WI38 (cell line): Measurements from ENCODE around the gene HLA-DOB.

Experiments used
- H3K4me3 ChIP-seq: 2 replicates; pipeline ENCODE4 v1.5.1; 2011; ENCODE audit warnings: low read depth, mild to moderate bottlenecking, control low read depth, low read length
- CTCF ChIP-seq: IDR thresholded peaks from 2 replicates; pipeline ENCODE4 v1.5.1; 2012; ENCODE audit warnings: low read depth, mild to moderate bottlenecking, control low read depth, low read length

Gene HLA-DOB

GRCh38 chr6:32837651-32838113 lies 20.9 kb upstream of the HLA-DOB start:
- H3K4me3 ChIP-seq: peak overlapping the region; percentile 73
- no peak for TF ChIP-seq CTCF

- H3K4me3 ChIP-seq: no peak overlapping the region
- TF ChIP-seq CTCF: no peak
Observed at GRCh38 chr6:32836873-32837272, 20.1 kb upstream of the HLA-DOB start.

DNA sequence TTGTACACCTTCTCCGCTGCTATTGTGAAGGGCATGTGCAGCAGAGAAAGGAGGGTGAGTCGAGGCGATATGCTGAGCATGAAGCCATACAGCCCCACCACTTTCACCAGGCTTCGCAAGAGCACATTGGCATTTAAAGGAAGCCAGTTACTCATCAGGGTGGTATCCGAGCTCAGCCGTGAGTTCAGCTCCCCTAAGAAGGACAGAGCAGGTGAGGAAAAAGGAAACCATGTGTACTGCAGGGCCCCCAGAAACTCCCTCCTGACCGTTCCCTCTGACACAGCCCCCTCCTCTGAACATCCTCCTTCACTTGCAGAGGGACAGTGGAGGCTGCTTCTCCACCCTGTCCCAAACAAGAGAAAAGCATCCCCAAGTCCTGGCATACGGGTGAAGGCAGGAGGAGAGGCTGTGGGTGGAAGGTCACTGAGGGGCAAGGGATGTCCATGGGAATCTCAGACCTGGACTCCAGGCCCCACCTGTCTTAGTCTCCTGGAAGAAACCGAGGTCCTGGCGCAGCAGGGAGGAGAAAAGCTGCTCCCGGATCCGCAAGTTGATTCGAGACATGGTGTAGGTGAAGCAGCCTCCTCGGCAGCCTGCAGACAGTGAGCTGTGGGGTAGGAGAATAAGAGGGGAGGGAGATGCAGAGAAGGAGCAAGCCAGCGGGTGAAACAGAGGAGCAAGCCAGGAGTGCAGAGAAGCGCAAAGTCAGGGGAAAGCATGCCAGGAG lies 18.5 kb upstream of the HLA-DOB start:
- no peak for TF ChIP-seq CTCF
- H3K4me3 ChIP-seq: no peak overlapping the region

DNA sequence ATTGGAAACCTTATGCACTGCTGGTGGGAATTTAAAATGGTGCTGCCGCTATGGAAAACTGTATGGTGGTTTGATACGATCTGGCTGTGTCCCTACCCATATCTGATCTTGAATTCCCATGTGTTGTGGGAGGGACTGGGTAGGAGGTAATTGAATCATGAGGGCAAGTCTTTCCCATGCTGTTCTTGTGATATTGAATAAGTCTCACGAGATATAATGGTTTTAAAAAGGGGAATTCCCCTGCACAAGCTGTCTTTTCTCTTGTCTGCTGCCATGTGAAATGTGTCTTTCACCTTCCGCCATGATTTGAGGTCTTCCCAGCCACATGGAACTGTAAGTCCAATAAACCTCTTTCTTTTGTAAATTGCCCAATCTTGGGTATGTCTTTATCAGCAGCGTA lies 16.9 kb upstream of the HLA-DOB start:
- TF ChIP-seq CTCF: no peak
- no peak overlapping the region for H3K4me3 ChIP-seq

- H3K4me3 ChIP-seq: no peak overlapping the region
- no peak for TF ChIP-seq CTCF
Observed at GRCh38 chr6:32832535-32832934, 15.7 kb upstream of the HLA-DOB start.

GRCh38 chr6:32830936-32831335 lies 14.1 kb upstream of the HLA-DOB start:
- TF ChIP-seq CTCF: no peak
- no peak overlapping the region for H3K4me3 ChIP-seq

DNA sequence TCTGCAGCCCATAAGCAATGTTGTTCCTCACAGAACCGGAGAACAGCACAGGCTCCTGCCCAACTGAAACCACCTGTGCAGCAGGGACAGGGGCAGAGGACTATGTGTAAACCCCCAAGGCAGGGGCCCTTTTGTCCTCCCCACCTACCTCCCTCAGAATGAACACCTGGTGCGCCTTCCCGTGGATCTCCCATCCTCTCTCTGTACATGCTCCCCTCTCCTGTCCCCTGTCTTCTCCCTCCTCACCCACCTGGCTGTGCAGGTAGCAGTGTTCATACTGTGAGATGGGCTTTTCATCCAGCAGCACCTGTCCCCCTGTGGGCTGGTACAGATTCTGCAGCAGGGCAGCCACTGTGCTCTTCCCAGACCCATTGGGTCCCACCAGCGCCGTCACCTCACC lies 13.2 kb upstream of the HLA-DOB start:
- no peak overlapping the region for H3K4me3 ChIP-seq
- no peak for TF ChIP-seq CTCF
